Occipital lobe (tissue), 2 donors: ENCODE results near the gene SNRNP70. TPM values are rescaled to one million over a fixed set of nuclear protein-coding genes. Genes with fewer than 3 reads are reported as not detected.

Experiments used
- DNase-seq: peaks from one replicate; lab custom pipeline; 2025; lab: John Stamatoyannopoulos, UW
- total RNA-seq: library from RNA; depleted of rRNA; stranded (reverse); fragments of >200 nt; gene quantifications from one replicate; pipeline ENCODE4 v1.2.3, GENCODE V29; 2014

SNRNP70 gene
- total RNA-seq, 1 donor from 2014 or later: 112 TPM

DNA sequence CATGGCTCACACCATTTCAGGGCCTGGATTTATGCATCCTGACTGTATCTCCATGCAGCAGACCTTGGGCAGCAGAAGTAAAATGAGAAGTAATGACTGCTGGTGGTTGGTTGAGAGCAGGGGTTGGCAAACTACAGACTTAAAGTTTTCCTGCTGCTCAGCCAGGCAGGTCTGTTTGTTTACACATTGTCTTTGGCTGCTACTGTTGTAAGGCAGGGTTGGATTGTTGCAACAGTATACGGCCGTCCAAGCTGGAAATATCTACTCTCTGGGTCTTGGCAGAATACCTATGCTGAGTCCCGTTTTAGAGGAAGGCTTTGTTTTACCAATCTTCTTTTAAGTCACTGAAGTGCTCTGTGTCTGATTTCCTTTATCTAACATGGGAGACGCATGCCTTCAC lies 13.5 kb downstream of the SNRNP70 start:
- DNase-seq: no peak

DNA sequence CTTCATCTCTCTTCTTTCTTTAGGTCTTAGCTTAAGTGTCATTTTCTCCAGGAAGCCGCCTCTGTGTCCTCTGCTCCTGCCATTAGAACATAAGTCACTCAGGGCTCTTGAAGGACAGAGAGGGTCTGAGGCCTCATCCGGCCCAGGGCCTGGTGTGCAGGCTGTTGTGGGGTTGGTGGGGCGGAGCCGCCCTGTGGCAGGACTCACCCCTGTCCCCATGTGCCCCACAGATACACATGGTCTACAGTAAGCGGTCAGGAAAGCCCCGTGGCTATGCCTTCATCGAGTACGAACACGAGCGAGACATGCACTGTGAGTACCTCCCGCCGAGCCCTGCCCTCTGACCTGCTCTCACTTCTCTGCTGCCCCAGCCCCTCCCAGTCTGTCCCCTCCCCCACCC lies 15.9 kb downstream of the SNRNP70 start:
- no peak for DNase-seq

DNA sequence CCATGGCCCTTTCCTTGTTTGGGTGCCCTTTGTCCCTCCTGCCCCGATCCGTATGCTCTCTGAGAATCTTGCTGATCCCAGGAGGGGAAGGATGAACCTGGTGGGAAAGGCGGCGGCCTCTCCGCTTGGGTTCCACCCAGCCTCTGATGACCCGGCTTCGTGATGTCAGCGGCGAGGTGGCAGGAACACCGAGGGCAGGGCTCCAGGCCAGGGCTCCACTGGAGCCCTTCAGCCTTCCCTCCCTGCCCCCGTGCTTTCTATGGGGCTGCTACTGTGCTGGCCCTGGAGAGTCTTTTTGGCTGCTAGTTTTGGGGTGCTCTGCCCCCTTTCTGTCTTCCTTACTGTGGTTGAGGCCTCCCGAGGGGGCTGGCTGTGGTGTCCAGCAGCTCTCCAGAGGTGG lies 17.1 kb downstream of the SNRNP70 start:
- DNase-seq: no peak

GRCh38 chr19:49103331-49104085 lies 18.3 kb downstream of the SNRNP70 start:
- DNase-seq: no peak

DNA sequence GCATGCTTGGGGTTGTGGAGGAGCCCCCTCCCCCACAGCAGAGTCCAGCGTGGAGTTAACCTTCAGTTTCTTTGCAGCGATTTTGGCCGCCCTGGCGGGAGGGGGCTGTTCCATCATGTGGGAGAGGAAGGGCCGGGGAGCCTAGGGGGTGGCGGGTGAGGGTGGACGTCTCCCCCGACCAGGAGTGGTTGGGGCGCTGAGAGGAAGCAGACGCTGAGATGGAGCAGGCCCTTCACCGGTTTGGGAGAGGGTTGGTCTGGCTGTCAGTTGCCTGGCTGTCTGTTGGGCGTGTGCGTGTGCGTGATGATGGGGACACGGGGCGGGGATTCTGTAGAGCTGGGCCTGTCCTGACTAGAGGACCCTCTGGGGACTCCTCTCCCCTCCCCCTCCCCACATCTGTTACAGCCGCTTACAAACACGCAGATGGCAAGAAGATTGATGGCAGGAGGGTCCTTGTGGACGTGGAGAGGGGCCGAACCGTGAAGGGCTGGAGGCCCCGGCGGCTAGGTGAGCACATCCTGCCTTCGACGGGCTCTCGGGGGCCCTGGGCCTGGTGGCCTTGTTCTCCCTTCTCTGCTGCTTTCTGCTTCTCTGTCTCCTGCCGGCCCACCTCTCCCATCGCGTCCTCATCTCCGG lies 19.1 kb downstream of the SNRNP70 start:
- DNase-seq: no peak

DNA sequence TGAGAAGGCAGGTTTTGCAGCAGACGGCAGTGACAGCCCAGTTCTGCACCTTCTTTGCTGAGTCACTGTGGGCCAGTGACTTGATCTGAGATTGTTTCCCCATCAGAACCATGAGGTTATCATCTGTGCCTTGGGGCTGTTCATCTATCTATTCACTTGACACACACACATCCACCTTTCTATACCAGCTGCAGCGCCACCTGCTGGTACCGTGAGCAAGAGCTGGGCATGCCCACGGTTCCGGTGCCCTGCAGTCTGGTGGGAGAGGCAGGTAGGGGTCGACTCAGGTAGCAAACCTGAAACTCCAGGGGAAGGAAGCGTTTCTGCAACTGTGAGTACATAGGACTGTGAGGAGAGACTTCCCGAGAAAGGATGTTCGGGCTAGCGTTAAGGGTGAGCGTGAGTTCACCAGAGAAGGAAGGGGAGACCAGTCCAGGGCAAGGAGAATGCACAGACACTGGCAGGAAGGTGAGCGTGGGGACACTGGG lies 21.4 kb downstream of the SNRNP70 start:
- peak; percentile 28 for DNase-seq

DNA sequence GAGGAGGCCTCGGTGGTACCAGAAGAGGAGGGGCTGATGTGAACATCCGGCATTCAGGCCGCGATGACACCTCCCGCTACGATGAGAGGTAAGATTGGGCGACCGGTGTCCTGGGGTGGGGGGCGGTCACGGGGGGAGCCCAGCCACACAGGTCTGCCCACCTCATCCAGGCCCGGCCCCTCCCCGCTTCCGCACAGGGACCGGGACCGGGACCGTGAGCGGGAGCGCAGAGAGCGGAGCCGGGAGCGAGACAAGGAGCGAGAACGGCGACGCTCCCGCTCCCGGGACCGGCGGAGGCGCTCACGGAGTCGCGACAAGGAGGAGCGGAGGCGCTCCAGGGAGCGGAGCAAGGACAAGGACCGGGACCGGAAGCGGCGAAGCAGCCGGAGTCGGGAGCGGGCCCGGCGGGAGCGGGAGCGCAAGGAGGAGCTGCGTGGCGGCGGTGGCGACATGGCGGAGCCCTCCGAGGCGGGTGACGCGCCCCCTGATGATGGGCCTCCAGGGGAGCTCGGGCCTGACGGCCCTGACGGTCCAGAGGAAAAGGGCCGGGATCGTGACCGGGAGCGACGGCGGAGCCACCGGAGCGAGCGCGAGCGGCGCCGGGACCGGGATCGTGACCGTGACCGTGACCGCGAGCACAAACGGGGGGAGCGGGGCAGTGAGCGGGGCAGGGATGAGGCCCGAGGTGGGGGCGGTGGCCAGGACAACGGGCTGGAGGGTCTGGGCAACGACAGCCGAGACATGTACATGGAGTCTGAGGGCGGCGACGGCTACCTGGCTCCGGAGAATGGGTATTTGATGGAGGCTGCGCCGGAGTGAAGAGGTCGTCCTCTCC lies 22.6 kb downstream of the SNRNP70 start:
- DNase-seq: no peak

DNA sequence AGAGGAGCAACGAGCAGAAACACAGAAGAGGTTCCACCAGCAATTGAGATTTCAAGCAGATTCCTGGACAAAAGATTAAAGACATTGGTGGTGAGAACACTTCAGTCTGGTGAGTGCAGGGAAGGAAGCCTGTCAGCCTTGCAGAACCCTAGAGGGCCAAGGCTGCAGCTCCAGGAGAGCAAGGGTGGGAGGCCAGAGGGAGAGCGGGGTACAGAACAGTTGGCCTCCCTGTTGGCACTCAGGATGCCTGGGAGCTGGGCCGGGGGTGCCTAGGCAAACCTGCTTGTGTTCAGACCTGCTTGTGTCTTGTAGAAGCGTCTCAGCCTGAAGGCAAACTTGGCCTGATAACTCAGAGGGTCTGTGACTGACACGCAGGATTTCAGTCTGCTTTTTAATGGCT lies 23.8 kb downstream of the SNRNP70 start:
- no peak for DNase-seq

DNA sequence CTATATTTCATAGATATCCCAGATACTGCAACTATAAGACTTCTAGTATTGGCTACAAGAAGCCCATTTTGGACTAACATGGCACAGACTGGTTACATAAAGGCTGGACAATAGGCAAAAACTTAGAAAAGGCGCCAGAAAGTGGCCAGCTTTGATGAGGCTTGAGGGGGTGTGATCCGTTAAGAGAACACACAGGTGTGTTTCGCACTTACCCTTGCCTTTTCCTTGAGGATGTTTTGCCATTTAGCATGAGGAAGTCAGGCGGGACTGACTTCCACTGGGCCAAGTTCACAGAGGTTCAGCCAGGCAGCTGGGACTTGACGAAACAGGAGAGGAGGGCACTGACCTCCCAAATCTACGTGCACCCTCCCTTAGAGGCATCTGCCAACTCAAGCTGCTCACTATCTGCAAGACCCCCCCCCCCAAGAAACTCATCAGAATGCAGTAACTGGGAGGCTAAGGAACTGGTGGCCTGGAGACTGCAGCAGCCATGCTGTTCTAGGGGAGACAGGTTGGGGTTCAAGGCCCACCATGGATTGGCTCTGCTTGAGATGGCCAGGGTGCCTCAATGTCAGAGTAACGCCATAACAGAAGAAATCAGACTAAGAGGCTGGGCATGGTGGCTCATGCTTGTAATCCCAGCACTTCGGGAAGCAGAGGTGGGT lies 24.4 kb downstream of the SNRNP70 start:
- DNase-seq: no peak

DNA sequence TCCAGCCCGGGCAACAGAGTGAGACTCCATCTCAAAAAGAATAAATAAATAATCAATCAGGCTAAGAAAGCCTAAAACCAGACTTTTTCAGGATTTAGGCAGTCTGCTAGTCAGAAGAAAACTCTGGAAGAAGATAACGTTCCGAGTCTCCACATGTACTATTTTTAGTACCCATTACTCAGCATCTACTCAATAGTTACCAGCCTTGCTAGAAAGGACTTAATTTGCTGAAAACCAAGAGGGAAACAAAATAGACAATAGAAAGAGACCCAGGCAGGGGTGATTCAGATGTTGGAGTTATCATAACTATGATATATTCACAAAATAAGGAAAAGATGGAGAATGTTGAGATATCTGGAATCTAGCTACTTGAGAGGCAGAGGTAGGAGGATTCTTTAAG lies 25.3 kb downstream of the SNRNP70 start:
- no peak for DNase-seq

- no peak for DNase-seq
Observed at GRCh38 chr19:49111218-49111998, 26.2 kb downstream of the SNRNP70 start.

GRCh38 chr19:49113762-49114629 lies 28.7 kb downstream of the SNRNP70 start, which contains the start of gene LIN7B:
Gene LIN7B, plus strand, starts transcription at chr19:49114370. Its CDS starts 35 bp downstream, at chr19:49114405.
- DNase-seq: peak; percentile 50

DNA sequence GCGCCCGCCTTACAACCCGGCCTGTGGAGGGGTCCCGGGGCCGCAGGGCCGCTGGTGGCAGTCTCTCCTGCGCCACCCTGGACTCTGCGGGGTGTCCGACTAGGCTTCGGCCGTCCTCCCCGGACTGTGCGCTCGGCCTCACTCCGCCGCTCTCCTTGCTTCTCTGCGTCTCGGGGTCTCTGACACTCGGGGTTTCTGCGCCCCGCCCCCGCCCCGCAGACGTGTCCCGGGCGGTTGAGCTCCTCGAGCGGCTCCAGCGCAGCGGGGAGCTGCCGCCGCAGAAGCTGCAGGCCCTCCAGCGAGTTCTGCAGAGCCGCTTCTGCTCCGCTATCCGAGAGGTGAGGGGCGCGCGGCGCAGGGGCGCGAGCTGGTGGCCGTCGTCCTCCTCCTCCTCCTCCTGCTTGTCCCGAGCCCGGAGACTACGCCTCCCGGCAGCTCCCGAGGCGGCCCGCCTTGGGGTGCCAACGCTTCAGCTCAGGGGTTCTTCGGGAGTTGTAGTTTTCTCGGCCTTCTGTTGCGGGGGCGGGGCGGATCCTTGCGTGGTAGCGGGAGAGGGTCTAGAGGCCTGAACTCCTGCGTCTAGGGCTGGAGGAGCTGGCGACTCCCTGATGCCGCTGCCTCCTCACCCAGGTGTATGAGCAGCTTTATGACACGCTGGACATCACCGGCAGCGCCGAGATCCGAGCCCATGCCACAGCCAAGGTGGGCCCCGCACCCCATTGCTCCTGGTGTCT lies 29.5 kb downstream of the SNRNP70 start:
- DNase-seq: peak; percentile 77

DNA sequence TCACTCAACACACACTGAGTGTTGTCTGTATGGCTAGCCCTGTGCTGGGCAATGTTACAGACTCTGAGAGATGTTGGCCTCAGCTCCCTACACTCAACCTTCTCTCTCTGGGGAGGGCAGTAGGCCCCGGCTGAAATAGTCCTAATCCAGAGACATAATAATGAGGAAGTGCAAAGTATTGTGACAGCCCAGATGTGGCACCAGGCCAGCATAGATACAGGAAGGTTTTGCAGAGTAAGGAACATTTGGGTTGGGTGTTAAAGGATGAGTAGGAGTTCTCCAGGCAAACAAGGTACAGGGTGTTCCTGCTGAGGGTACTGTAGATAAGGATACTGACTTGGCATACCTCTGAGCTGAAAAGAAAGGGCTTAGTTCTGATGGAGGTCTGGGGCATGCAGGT lies 31.3 kb downstream of the SNRNP70 start:
- no peak for DNase-seq

- DNase-seq: no peak
Observed at GRCh38 chr19:49117677-49118564, 32.7 kb downstream of the SNRNP70 start.

DNA sequence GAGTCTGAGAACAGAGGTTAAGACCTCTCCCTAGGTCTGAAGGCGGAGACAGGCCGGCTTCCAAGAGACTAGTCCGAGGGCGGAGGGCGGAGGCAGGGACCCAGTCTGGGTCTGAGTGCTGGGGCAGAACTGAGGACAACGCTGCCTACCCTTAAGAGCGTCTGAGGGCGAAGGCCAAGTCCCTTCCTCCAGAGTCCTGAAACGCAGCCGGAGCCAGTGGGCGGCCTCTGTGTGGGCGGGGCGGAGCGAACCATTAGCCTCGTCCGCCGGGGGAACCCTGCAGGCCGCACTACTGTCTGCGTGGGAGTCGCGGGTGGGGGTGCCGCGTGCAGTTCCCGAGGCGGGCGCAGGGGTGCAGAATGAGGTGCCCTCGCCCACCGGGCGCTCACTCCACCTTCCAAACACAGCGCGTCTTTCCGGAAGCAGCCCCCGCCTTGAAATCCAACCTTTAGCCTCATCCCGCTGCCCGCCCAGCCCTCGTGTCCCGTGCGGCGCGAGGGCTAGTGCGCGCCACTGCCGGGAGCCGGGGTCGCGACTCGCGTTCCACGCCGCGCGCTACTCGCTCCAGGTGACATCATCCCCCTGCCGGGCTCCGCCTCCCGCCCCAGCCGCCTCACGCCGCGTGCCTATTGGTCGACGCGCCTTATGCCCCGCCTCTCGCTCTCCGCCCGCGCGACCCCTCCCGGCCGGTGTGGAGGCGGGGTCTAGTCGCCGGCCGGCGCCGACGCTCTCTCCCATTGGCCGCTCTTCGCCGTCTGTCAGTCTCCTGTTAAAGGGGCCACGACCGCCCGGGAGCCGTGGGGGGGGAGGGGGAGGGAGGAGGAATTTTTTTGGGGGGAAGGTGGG lies 33.5 kb downstream of the SNRNP70 start, which contains the start of gene C19orf73:
Gene C19orf73, minus strand, starts transcription at position 579 of the 846 bp plus-strand sequence. Its CDS starts 121 bp downstream, at position 458.
- DNase-seq: peak; percentile 94
